Activated CD4-positive, alpha-beta T cell treated with anti-CD3 and anti-CD28 coated beads, Interleukin-2, amount 50 U/mL, for 4 hours (primary cell): Measurements from ENCODE around the gene MAIP1.
A peak's percentile ranks its signal among the peaks of the same experiment; 100 is the strongest.
"Not testable (repeated sequence)": the region's sequence is repeated elsewhere in the genome, so short reads cannot be mapped to it uniquely, and the experiment has no call there.

Experiments used
- DNase-seq, 2 experiments: peaks; one replicate each; pipeline ENCODE4 v3.0.0-alpha.2; 2020

Gene MAIP1

GRCh38 chr2:199955339-199956061 is at the start of gene MAIP1, which contains the start of gene TYW5:
Gene MAIP1 (plus strand): TSS chr2:199955582. CDS start chr2:199955799, 217 bp downstream.
Gene TYW5 (minus strand): TSS chr2:199955491. CDS start chr2:199955470, 21 bp downstream.
- peak; percentile 69 to 72 for DNase-seq

GRCh38 chr2:199907008-199907714 is 48.2 kb upstream of the MAIP1 start:
- no peak for DNase-seq

GRCh38 chr2:199910338-199911051 is 44.9 kb upstream of the MAIP1 start:
- DNase-seq = no peak

- DNase-seq = peak; percentile 88
Measured at GRCh38 chr2:199911052-199911876, 44.1 kb upstream of the MAIP1 start, which contains the start of gene C2orf69. Gene C2orf69 (plus strand): TSS chr2:199911293. CDS start chr2:199911439, 146 bp downstream.

- no peak for DNase-seq
Measured at GRCh38 chr2:199911877-199912161, 43.6 kb upstream of the MAIP1 start.

- not testable (repeated sequence) for DNase-seq
Measured at GRCh38 chr2:199912553-199913114, 42.7 kb upstream of the MAIP1 start.

- no peak for DNase-seq
Measured at GRCh38 chr2:199914372-199914958, 40.9 kb upstream of the MAIP1 start.

GRCh38 chr2:199916980-199917379 is 38.4 kb upstream of the MAIP1 start:
- DNase-seq = no peak

GRCh38 chr2:199922856-199923255 is 32.5 kb upstream of the MAIP1 start:
- DNase-seq = no peak

GRCh38 chr2:199923924-199924323 is 31.5 kb upstream of the MAIP1 start:
- DNase-seq = no peak

- DNase-seq = no peak
Measured at GRCh38 chr2:199926806-199927205, 28.6 kb upstream of the MAIP1 start.

GRCh38 chr2:199928226-199928625 is 27.2 kb upstream of the MAIP1 start:
- no peak for DNase-seq

- no peak for DNase-seq
Measured at GRCh38 chr2:199928626-199929025, 26.8 kb upstream of the MAIP1 start.

- DNase-seq = no peak
Measured at GRCh38 chr2:199929262-199929661, 26.1 kb upstream of the MAIP1 start.

GRCh38 chr2:199932312-199932855 is 23.0 kb upstream of the MAIP1 start:
- no peak for DNase-seq

GRCh38 chr2:199933466-199933865 is 21.9 kb upstream of the MAIP1 start:
- no peak for DNase-seq

- no peak for DNase-seq
Measured at GRCh38 chr2:199936554-199936953, 18.8 kb upstream of the MAIP1 start.

GRCh38 chr2:199940373-199940772 is 15.0 kb upstream of the MAIP1 start:
- no peak for DNase-seq

GRCh38 chr2:199943373-199943772 is 12.0 kb upstream of the MAIP1 start:
- no peak for DNase-seq

GRCh38 chr2:199946196-199946595 is 9.2 kb upstream of the MAIP1 start:
- DNase-seq = no peak

- DNase-seq = no peak
Measured at GRCh38 chr2:199946836-199947235, 8.5 kb upstream of the MAIP1 start.

- no peak for DNase-seq
Measured at GRCh38 chr2:199950396-199950795, 5.0 kb upstream of the MAIP1 start.
